Upper lobe of left lung (tissue), 4 donors: ENCODE data around the gene GPR135.

Source experiments
- CTCF ChIP-seq, 6 experiments: fragments of 450-650 bp in 4 of 6; fragments of 200-600 bp in 2 of 6; sonication (generic) in 2 of 6; IDR thresholded peaks; one replicate each; pipeline ENCODE4 v1.5.1; 2016 to 2019; ENCODE audit warnings: antibody characterized with exemption in 6 of 6
- EP300 ChIP-seq, 4 donors: sonication (generic); formaldehyde crosslinking; IDR thresholded peaks; one replicate each; pipeline ENCODE4 v1.5.1; 2017; ENCODE audit warnings: antibody characterized with exemption in 4 of 4, control low read depth in 2 of 4
- POLR2AphosphoS5 ChIP-seq, 2 donors: sonication (generic); formaldehyde crosslinking; IDR thresholded peaks; one replicate each; pipeline ENCODE4 v1.5.1; 2017; ENCODE audit warnings: antibody characterized with exemption in 2 of 2

GRCh38 chr14:59481871-59482540 is 16.8 kb upstream of the GPR135 start:
- TF ChIP-seq CTCF (IDR thresholded peaks at IDR 0.05) (no peak), POLR2AphosphoS5 (IDR thresholded peaks at IDR 0.05) (no peak), EP300 (IDR thresholded peaks at IDR 0.05) (peak in 1 of 4 donors; percentile 12)
